Measurements from ENCODE around the gene CEBPG.

CEBPG gene

GRCh38 chr19:33390908-33391630 lies 17.6 kb downstream of the CEBPG start:
- intact Hi-C loops (cut with micrococcal nuclease), result no loop called here
- H3K4me1 Mint-ChIP-seq (ENCODE audit: low read depth), result peaks cover 81% of the 10 kb centered on the region
- H3K9me3 Mint-ChIP-seq, result no peaks in the 10 kb centered on the region
- no peak overlapping the region for H3K27ac Mint-ChIP-seq
- no peak overlapping the region for H3K4me3 Mint-ChIP-seq
- H3K27me3 Mint-ChIP-seq, result no peaks in the 10 kb centered on the region
- H3K36me3 Mint-ChIP-seq (ENCODE audit: low read depth), result peaks cover 56% of the 10 kb centered on the region

- intact Hi-C loops (cut with micrococcal nuclease), result no loop called here
- no peak overlapping the region for H3K4me3 Mint-ChIP-seq
- H3K4me1 Mint-ChIP-seq (ENCODE audit: low read depth), result peaks cover 87% of the 10 kb centered on the region
- no peaks in the 10 kb centered on the region for H3K9me3 Mint-ChIP-seq
- no peaks in the 10 kb centered on the region for H3K27me3 Mint-ChIP-seq
- peaks cover 55% of the 10 kb centered on the region for H3K36me3 Mint-ChIP-seq (ENCODE audit: low read depth)
- no peak overlapping the region for H3K27ac Mint-ChIP-seq
Observed at GRCh38 chr19:33391631-33392249, 18.2 kb downstream of the CEBPG start.

- Mint-ChIP-seq H3K27ac (no peak overlapping the region), H3K27me3 (no peaks in the 10 kb centered on the region), H3K9me3 (no peaks in the 10 kb centered on the region), H3K4me3 (no peak overlapping the region), H3K36me3 (ENCODE audit: low read depth) (peaks cover 46% of the 10 kb centered on the region), H3K4me1 (ENCODE audit: low read depth) (peaks cover 85% of the 10 kb centered on the region)
- intact Hi-C loops (cut with micrococcal nuclease), result no loop called here
Observed at GRCh38 chr19:33392341-33393285, 19.1 kb downstream of the CEBPG start.

- Mint-ChIP-seq H3K4me1 (ENCODE audit: low read depth) (peaks cover 77% of the 10 kb centered on the region), H3K27ac (peak overlapping the region; percentile 63), H3K9me3 (no peaks in the 10 kb centered on the region), H3K36me3 (ENCODE audit: low read depth) (peaks cover 43% of the 10 kb centered on the region), H3K27me3 (no peaks in the 10 kb centered on the region), H3K4me3 (peak overlapping the region; percentile 40)
- intact Hi-C loops (cut with micrococcal nuclease), result no loop called here
Observed at GRCh38 chr19:33393286-33394005, 19.9 kb downstream of the CEBPG start.

- Mint-ChIP-seq H3K27ac (peak overlapping the region; percentile 63), H3K27me3 (no peaks in the 10 kb centered on the region), H3K36me3 (ENCODE audit: low read depth) (peaks cover 43% of the 10 kb centered on the region), H3K4me1 (ENCODE audit: low read depth) (peaks cover 71% of the 10 kb centered on the region), H3K9me3 (no peaks in the 10 kb centered on the region), H3K4me3 (peak overlapping the region; percentile 40)
- intact Hi-C loops (cut with micrococcal nuclease), result no loop called here
Observed at GRCh38 chr19:33394006-33394722, 20.7 kb downstream of the CEBPG start.

- Mint-ChIP-seq H3K4me3 (no peak overlapping the region), H3K27me3 (no peaks in the 10 kb centered on the region), H3K36me3 (ENCODE audit: low read depth) (peaks cover 45% of the 10 kb centered on the region), H3K27ac (peak overlapping the region; percentile 33), H3K9me3 (no peaks in the 10 kb centered on the region), H3K4me1 (ENCODE audit: low read depth) (peaks cover 64% of the 10 kb centered on the region)
- intact Hi-C loops (cut with micrococcal nuclease), result no loop called here
Observed at GRCh38 chr19:33394723-33395560, 21.4 kb downstream of the CEBPG start.

GRCh38 chr19:33395561-33396550 lies 22.3 kb downstream of the CEBPG start:
- no peak overlapping the region for H3K27ac Mint-ChIP-seq
- no peak overlapping the region for H3K4me3 Mint-ChIP-seq
- no peaks in the 10 kb centered on the region for H3K9me3 Mint-ChIP-seq
- H3K27me3 Mint-ChIP-seq, result no peaks in the 10 kb centered on the region
- peaks cover 50% of the 10 kb centered on the region for H3K36me3 Mint-ChIP-seq (ENCODE audit: low read depth)
- intact Hi-C loops (cut with micrococcal nuclease), result no loop called here
- H3K4me1 Mint-ChIP-seq (ENCODE audit: low read depth), result peaks cover 62% of the 10 kb centered on the region

GRCh38 chr19:33396701-33397535 lies 23.4 kb downstream of the CEBPG start:
- Mint-ChIP-seq H3K27ac (no peak overlapping the region), H3K4me3 (no peak overlapping the region), H3K9me3 (no peaks in the 10 kb centered on the region), H3K4me1 (ENCODE audit: low read depth) (peaks cover 62% of the 10 kb centered on the region), H3K27me3 (no peaks in the 10 kb centered on the region), H3K36me3 (ENCODE audit: low read depth) (peaks cover 55% of the 10 kb centered on the region)
- intact Hi-C loops (cut with micrococcal nuclease), result no loop called here

GRCh38 chr19:33397536-33398360 lies 24.2 kb downstream of the CEBPG start:
- intact Hi-C loops (cut with micrococcal nuclease), result no loop called here
- no peak overlapping the region for H3K27ac Mint-ChIP-seq
- H3K4me1 Mint-ChIP-seq (ENCODE audit: low read depth), result peaks cover 62% of the 10 kb centered on the region
- peaks cover 61% of the 10 kb centered on the region for H3K36me3 Mint-ChIP-seq (ENCODE audit: low read depth)
- H3K27me3 Mint-ChIP-seq, result no peaks in the 10 kb centered on the region
- no peak overlapping the region for H3K4me3 Mint-ChIP-seq
- H3K9me3 Mint-ChIP-seq, result no peaks in the 10 kb centered on the region

GRCh38 chr19:33398361-33399060 lies 25.0 kb downstream of the CEBPG start:
- peaks cover 61% of the 10 kb centered on the region for H3K4me1 Mint-ChIP-seq (ENCODE audit: low read depth)
- no peaks in the 10 kb centered on the region for H3K9me3 Mint-ChIP-seq

More at GRCh38 chr19:33398361-33399060, 25.0 kb downstream of the CEBPG start:
- intact Hi-C loops (cut with micrococcal nuclease), result no loop called here
- Mint-ChIP-seq H3K27me3 (no peaks in the 10 kb centered on the region), H3K4me3 (no peak overlapping the region), H3K36me3 (ENCODE audit: low read depth) (peaks cover 60% of the 10 kb centered on the region), H3K27ac (no peak overlapping the region)

Data from dendritic cell treated with granulocyte-macrophage colony-stimulating factor and Interleukin-4, amounts not matched to agents 40 ng/mL and 50 ng/mL, for 4 days (primary cell).